Tibial nerve (tissue), 4 donors: ENCODE data around the gene REPS2. TPM values are rescaled to one million over a fixed set of nuclear protein-coding genes. Genes with fewer than 3 reads are reported as not detected.

ENCODE experiments used
- DNase-seq, 2 donors: peaks; one replicate each; pipeline ENCODE4 v3.0.0-alpha.2; 2019; ENCODE audit warnings: low spot score in 2 of 2
- H3K27ac ChIP-seq, 4 donors: fragments of 200-600 bp; sonication (generic) in 3 of 4; one replicate each; pipeline ENCODE4 v1.5.1; 2017 to 2019; ENCODE audit warnings: mild to moderate bottlenecking in 1 of 4
- H3K27me3 ChIP-seq, 2 donors: fragments of 200-600 bp; sonication (generic) in 1 of 2; one replicate each; pipeline versions ENCODE4 v1.5.1 to v1.6.0; 2017 to 2019
- H3K36me3 ChIP-seq, 3 donors: fragments of 200-600 bp; sonication (generic); one replicate each; pipeline ENCODE4 v1.5.1; 2018 to 2019
- H3K4me1 ChIP-seq, 4 donors: fragments of 200-600 bp; sonication (generic) in 3 of 4; one replicate each; pipeline ENCODE4 v1.5.1; 2017 to 2019
- H3K4me3 ChIP-seq, 4 donors: fragments of 200-600 bp; sonication (generic) in 3 of 4; one replicate each; pipeline ENCODE4 v1.5.1; 2017 to 2019; ENCODE audit warnings: mild to moderate bottlenecking in 1 of 4, moderate library complexity in 1 of 4
- H3K9me3 ChIP-seq, 4 donors: fragments of 200-600 bp; sonication (generic) in 3 of 4; one replicate each; pipeline ENCODE4 v1.5.1; 2017 to 2019
- CTCF ChIP-seq, 5 experiments: fragments of 200-600 bp in 3 of 5; fragments of 450-650 bp in 2 of 5; sonication (generic) in 3 of 5; IDR thresholded peaks; one replicate each; pipeline ENCODE4 v1.5.1; 2016 to 2019; ENCODE audit warnings: antibody characterized with exemption in 5 of 5, mild to moderate bottlenecking in 3 of 5, moderate library complexity in 2 of 5
- EP300 ChIP-seq, 2 donors: sonication (generic); formaldehyde crosslinking; IDR thresholded peaks; one replicate each; pipeline ENCODE4 v1.6.1; 2017; ENCODE audit warnings: antibody characterized with exemption in 2 of 2, mild to moderate bottlenecking in 1 of 2
- POLR2A ChIP-seq, 2 donors: fragments of 450-650 bp; IDR thresholded peaks; one replicate each; pipeline ENCODE4 v1.6.1; 2017; ENCODE audit warnings: antibody characterized with exemption in 2 of 2, mild to moderate bottlenecking in 2 of 2, moderate library complexity in 2 of 2
- WGBS, 2 donors: methylation state at CpG; one replicate each; pipeline ENCODE4 v1.1.5; 2018; 5-methylcytosine and 5-hydroxymethylcytosine counted together
- total RNA-seq, 4 donors: library from RNA; depleted of rRNA; stranded (reverse); fragments of >200 nt; gene quantifications; one replicate each; pipeline ENCODE4 v1.1.0, GENCODE V29; 2016

Gene REPS2
- total RNA-seq, 4 donors from 2014 or later, result 7.5 to 26.0 (median 9.7) TPM

DNA sequence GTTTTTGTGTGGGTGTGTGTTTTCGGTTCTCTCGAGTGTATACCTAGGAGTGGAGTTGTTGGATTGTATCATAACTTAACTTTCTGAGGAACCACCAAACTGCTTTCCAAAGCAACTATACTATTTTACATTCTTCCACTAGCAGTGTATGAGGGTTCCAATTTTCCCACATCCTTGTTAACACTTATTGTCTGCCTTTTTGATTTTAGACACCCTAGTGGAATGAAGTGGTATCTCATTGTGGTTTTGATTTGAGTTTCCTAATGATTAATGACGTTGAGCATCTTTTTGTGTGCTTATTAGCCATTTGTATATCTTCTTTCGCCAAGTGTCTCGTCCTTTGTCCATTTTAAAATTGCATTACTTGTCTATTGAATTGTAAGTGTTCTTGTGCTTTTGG is 118.6 kb downstream of the REPS2 start:
- DNase-seq, result no peak
- TF ChIP-seq CTCF (IDR thresholded peaks at IDR 0.05) (no peak), POLR2A (IDR thresholded peaks at IDR 0.05) (no peak), EP300 (IDR thresholded peaks at IDR 0.05) (no peak)
- no peak overlapping the region for H3K27ac ChIP-seq

DNA sequence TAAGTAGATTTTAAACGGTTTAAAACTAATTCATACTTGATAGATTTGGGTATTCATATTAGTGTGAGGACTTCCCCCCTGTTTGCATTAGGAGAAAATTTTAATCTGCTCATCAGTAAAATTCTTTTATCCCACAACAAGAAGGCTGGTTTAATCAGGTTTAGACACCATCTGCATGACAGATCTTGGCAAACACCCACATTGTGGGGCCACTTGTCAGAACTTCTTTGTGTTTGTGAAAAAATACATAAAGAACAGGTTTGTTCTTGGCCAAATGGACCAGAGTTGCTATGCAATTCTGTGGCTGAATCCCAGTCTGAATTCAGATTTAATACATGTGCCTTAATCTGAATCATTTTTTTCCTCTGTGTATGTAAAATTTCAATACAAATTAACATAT is 121.1 kb downstream of the REPS2 start:
- no peaks in the 10 kb centered on the region for H3K4me1 ChIP-seq
- H3K27me3 ChIP-seq, result no peaks in the 10 kb centered on the region
- H3K27ac ChIP-seq, result no peak overlapping the region
- DNase-seq, result no peak
- H3K36me3 ChIP-seq, result no peaks in the 10 kb centered on the region
- H3K9me3 ChIP-seq, result no peaks in the 10 kb centered on the region
- no peak overlapping the region for H3K4me3 ChIP-seq
- no peak for TF ChIP-seq EP300 (IDR thresholded peaks at IDR 0.05)
- no peak for TF ChIP-seq CTCF (IDR thresholded peaks at IDR 0.05)
- TF ChIP-seq POLR2A (IDR thresholded peaks at IDR 0.05), result no peak
- WGBS, 2 donors, result 60 to 82% methylated on average over 1 of the region's 1 CpG

More for the DNA sequence above, 118.6 kb downstream of the REPS2 start:
- no peaks in the 10 kb centered on the region for H3K27me3 ChIP-seq
- WGBS, 2 donors, result 85% methylated on average over 5 of the region's 5 CpGs
- H3K4me1 ChIP-seq, result no peaks in the 10 kb centered on the region
- H3K9me3 ChIP-seq, result no peaks in the 10 kb centered on the region
- H3K36me3 ChIP-seq, result no peaks in the 10 kb centered on the region
- no peak overlapping the region for H3K4me3 ChIP-seq

- 68 to 100% methylated on average over 1 to 2 of the region's 2 CpGs for WGBS, 2 donors
- no peaks in the 10 kb centered on the region for H3K36me3 ChIP-seq
- no peak for DNase-seq
- no peaks in the 10 kb centered on the region for H3K27me3 ChIP-seq
- no peak overlapping the region for H3K27ac ChIP-seq
- no peaks in the 10 kb centered on the region for H3K9me3 ChIP-seq
- no peaks in the 10 kb centered on the region for H3K4me1 ChIP-seq
- TF ChIP-seq POLR2A (IDR thresholded peaks at IDR 0.05), result no peak
- TF ChIP-seq CTCF (IDR thresholded peaks at IDR 0.05), result no peak
- TF ChIP-seq EP300 (IDR thresholded peaks at IDR 0.05), result no peak
- H3K4me3 ChIP-seq, result no peak overlapping the region
Observed at GRCh38 chrX:17072301-17072700, 125.8 kb downstream of the REPS2 start.

GRCh38 chrX:17072721-17073230 is 126.3 kb downstream of the REPS2 start:
- WGBS, 2 donors, result 63 to 69% methylated on average over 2 to 3 of the region's 3 CpGs
- H3K27me3 ChIP-seq, result no peaks in the 10 kb centered on the region
- no peaks in the 10 kb centered on the region for H3K9me3 ChIP-seq
- DNase-seq, result no peak
- no peak for TF ChIP-seq EP300 (IDR thresholded peaks at IDR 0.05)
- no peak for TF ChIP-seq CTCF (IDR thresholded peaks at IDR 0.05)
- no peak for TF ChIP-seq POLR2A (IDR thresholded peaks at IDR 0.05)
- H3K4me3 ChIP-seq, result no peak overlapping the region
- H3K27ac ChIP-seq, result no peak overlapping the region
- H3K36me3 ChIP-seq, result no peaks in the 10 kb centered on the region
- no peaks in the 10 kb centered on the region for H3K4me1 ChIP-seq

DNA sequence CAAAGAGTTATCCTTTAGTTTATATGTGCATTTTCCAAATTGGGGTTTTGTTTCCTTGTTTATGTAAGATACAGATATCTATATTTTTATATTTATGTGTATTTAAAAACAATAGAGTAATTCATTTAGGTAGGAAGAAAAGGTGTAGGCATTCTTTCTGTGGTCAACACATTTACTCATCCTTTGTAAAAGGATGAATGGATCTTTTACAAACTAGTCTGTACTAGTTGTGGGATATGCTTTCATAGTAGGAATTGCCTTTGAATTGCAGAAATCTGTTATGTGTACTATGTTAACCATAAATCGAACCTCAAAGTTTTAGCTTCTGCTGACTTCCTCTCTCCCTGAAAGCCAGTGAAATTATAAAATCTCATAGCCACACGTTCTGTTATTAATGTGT is 128.5 kb downstream of the REPS2 start:
- no peaks in the 10 kb centered on the region for H3K36me3 ChIP-seq
- no peaks in the 10 kb centered on the region for H3K27me3 ChIP-seq
- H3K4me1 ChIP-seq, result no peaks in the 10 kb centered on the region
- H3K9me3 ChIP-seq, result no peaks in the 10 kb centered on the region
- no peak overlapping the region for H3K27ac ChIP-seq
- no peak for DNase-seq
- WGBS, 2 donors, result 61 to 76% methylated on average over 2 of the region's 2 CpGs
- TF ChIP-seq CTCF (IDR thresholded peaks at IDR 0.05) (no peak), POLR2A (IDR thresholded peaks at IDR 0.05) (no peak), EP300 (IDR thresholded peaks at IDR 0.05) (no peak)
- no peak overlapping the region for H3K4me3 ChIP-seq
